NT2/D1 (cell line): ENCODE results near the gene SPOCK1.

Source experiments
- YY1 ChIP-seq: IDR thresholded peaks from 2 replicates; pipeline ENCODE4 v1.6.1; 2011; ENCODE audit not compliant: insufficient read length, insufficient read depth
- ZNF274 ChIP-seq: IDR thresholded peaks from 2 replicates; pipeline ENCODE4 v1.6.1; 2011; ENCODE audit warnings: mild to moderate bottlenecking, low read depth, low read length

DNA sequence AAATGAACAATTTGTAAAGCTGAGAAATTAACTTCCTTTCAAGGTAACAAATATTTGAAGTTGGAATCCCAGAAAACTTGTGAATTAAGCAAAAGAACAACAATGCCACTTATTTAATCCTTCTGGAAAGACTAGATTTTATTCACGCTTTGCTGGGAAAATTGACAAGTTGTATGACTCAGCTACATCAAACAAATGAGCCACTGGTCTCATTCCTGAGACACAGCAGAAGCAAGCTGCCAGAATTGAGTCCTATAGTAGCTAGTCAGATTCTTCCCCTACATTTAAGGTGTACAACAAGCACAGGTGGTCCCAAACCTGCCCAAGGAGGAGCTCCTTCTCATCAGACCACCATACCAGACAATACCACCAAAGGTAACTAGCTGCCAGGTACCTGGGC, 280.7 kb downstream of the SPOCK1 start:
- TF ChIP-seq ZNF274, result no peak
- TF ChIP-seq YY1, result no peak
